Uterus (tissue), 2 donors: Measurements from ENCODE around the gene SPOCK1.

Experiments
- POLR2A ChIP-seq, 2 donors: fragments of 450-650 bp; IDR thresholded peaks; one replicate each; pipeline ENCODE4 v1.6.1; 2016; ENCODE audit warnings: antibody characterized with exemption in 2 of 2, mild to moderate bottlenecking in 1 of 2, moderate library complexity in 1 of 2
- TF ChIP-seq, protein P1 (sequence below), 4 experiments: fragments of 200-600 bp in 2 of 4; fragments of 450-650 bp in 2 of 4; sonication (generic) in 2 of 4; IDR thresholded peaks; one replicate each; pipeline ENCODE4 v1.5.1; 2016 to 2019; ENCODE audit warnings: antibody characterized with exemption in 4 of 4, mild to moderate bottlenecking in 2 of 4, moderate library complexity in 1 of 4

DNA sequence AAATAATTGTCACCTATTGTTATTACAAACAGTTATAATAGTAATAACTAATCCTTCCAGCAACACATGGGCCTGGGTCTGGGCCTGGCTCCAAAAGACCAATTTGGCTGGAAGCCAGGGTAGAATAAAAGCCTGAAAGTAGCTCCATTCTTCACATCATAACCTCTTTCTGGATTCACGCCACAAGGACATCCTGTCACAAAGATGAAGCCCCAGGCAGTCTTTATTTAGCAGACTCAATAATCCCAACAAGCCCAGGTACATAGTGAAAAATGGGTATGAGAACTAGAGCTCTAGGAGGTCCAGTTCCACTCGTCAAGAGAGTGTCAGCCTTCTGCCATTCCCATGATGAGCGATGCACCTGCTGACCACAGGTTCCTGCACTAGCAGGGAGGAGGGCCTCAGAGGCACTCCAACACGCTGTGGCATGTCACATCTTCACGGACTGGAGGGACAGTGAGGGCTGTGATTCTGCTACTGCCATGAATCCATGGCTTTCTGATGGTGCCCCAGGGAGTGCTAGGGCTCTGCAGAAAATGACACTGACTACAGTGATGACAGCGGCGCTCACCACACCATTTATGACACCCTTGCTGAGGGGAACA, 124.9 kb downstream of the SPOCK1 start:
- TF ChIP-seq, protein P1, sequence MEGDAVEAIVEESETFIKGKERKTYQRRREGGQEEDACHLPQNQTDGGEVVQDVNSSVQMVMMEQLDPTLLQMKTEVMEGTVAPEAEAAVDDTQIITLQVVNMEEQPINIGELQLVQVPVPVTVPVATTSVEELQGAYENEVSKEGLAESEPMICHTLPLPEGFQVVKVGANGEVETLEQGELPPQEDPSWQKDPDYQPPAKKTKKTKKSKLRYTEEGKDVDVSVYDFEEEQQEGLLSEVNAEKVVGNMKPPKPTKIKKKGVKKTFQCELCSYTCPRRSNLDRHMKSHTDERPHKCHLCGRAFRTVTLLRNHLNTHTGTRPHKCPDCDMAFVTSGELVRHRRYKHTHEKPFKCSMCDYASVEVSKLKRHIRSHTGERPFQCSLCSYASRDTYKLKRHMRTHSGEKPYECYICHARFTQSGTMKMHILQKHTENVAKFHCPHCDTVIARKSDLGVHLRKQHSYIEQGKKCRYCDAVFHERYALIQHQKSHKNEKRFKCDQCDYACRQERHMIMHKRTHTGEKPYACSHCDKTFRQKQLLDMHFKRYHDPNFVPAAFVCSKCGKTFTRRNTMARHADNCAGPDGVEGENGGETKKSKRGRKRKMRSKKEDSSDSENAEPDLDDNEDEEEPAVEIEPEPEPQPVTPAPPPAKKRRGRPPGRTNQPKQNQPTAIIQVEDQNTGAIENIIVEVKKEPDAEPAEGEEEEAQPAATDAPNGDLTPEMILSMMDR (IDR thresholded peaks at IDR 0.05): no peak
- no peak for TF ChIP-seq POLR2A (IDR thresholded peaks at IDR 0.05)
